Heart right ventricle (tissue), 16 donors: Measurements from ENCODE around the gene DUSP2. TPM values are rescaled to one million over a fixed set of nuclear protein-coding genes. Genes with fewer than 3 reads are reported as not detected.

Experiments used
- ATAC-seq, 8 donors: fragments of 200-7000 bp; cut with Tn5 transposase; one replicate each; pipeline ENCODE4 v1.9.1; 2020; ENCODE audit warnings: mild to moderate bottlenecking in 8 of 8, moderate library complexity in 8 of 8, moderate number of reproducible peaks in 1 of 8
- DNase-seq, 2 donors: peaks; one replicate each; pipeline ENCODE4 v3.0.0-alpha.2; 2020
- H3K27ac ChIP-seq, 10 donors: fragments of 200-600 bp; sonication (generic) in 2 of 10; one replicate each; pipeline versions ENCODE4 v1.5.0 to v1.8.0; 2020 to 2022; ENCODE audit warnings: mild to moderate bottlenecking in 3 of 10
- H3K27me3 ChIP-seq, 7 donors: fragments of 200-600 bp; one replicate each; pipeline ENCODE4 v1.8.0; 2021 to 2022; ENCODE audit warnings: mild to moderate bottlenecking in 2 of 7
- H3K36me3 ChIP-seq, 9 donors: fragments of 200-600 bp; sonication (generic) in 1 of 9; one replicate each; pipeline versions ENCODE4 v1.5.0 to v1.8.0; 2020 to 2022; ENCODE audit warnings: mild to moderate bottlenecking in 2 of 9
- H3K4me1 ChIP-seq, 9 donors: fragments of 200-600 bp; sonication (generic) in 1 of 9; one replicate each; pipeline versions ENCODE4 v1.5.0 to v1.8.0; 2020 to 2022; ENCODE audit warnings: mild to moderate bottlenecking in 4 of 9
- H3K4me3 ChIP-seq, 10 donors: fragments of 200-600 bp; sonication (generic) in 2 of 10; one replicate each; pipeline versions ENCODE4 v1.5.0 to v1.8.0; 2020 to 2022; ENCODE audit warnings: mild to moderate bottlenecking in 7 of 10, moderate library complexity in 2 of 10
- H3K9me3 ChIP-seq, 11 donors: fragments of 200-600 bp in 10 of 11; sonication (generic) in 2 of 11; one replicate each; pipeline versions ENCODE4 v1.5.0 to v1.8.0; 2013 to 2022; ENCODE audit warnings: mild to moderate bottlenecking in 2 of 11, control low read depth in 1 of 11, moderate library complexity in 1 of 11
- WGBS, 2 donors: extraction: QIAGEN DNeasy Blood & Tissue Kit; methylation state at CpG; one replicate each; pipeline ENCODE4 v1.1.7; 2013; ENCODE audit warnings: inconsistent platforms in 1 of 2; 5-methylcytosine and 5-hydroxymethylcytosine counted together
- intact Hi-C, 10 donors: fragments of 100-400 bp; cut with DNase I; formaldehyde crosslinking; loops; one replicate each; pipeline versions ENCODE4 v1.11.1 to v1.14.2; 2022
- polyA plus RNA-seq, 2 donors: library from polyadenylated mRNA; stranded (reverse); fragments of 200-250 nt; gene quantifications; one replicate each; pipeline ENCODE4 v1.2.3, GENCODE V29; 2013
- total RNA-seq, 10 donors: library from RNA; stranded (reverse); fragmentation: NEBNext Ultra II Directional in 3 of 10; extraction: Animal tissue kit (Norgen Biotek cat#: 25700) in 3 of 10; gene quantifications; one replicate each; pipeline versions ENCODE4 v1.2.1 to v1.2.4, GENCODE V29; 2021 to 2023
- TF ChIP-seq, protein P1 (sequence below), 9 donors: fragments of 200-600 bp; sonication (generic) in 2 of 9; IDR thresholded peaks; one replicate each; pipeline versions ENCODE4 v1.5.0 to v1.8.0; 2021 to 2022; ENCODE audit warnings: antibody characterized with exemption in 9 of 9, mild to moderate bottlenecking in 5 of 9, moderate library complexity in 1 of 9
- donor health status: Arrhythmogenic right ventricular cardiomyopathy.
- donor health status: ischemic (EF 13 %, LVEDD 7.1; RV severe dilation, severe dysfunction).
- donor health status: healthy with polysubstance abuse.
- donor health status: DM: no; HTN: yes; CAD: no.
- donor health status: DM: no; HTN: no; CAD: no.
- donor health status: ischemic (EF 25% LVEDD 6.9; RV normal size, moderate dysfunction).
- donor health status: ischemic (EF 25% LVEDD 5.7; RV mildly dilated, moderate dysfunction).
- donor health status: healthy.
- donor health status: DM: yes; HTN: yes; CAD: no.
- donor health status: Ischemic cardiomyopathy.
- donor health status: ischemic (EF 35%, LVEDD 5.7; RV mildly dilated, moderate dysfunction).
- donor health status: nonischemic (EF 11% LVEDD 7.7; RV severe dilation, severe dysfunction).
- donor health status: DM: yes; HTN: yes; CAD: no.
- donor health status: PGD.
- donor health status: ischemic (EF 29% LVEDD 5.4; RV normal size, mild dysfunction).
- donor health status: nonischemic (EF 23%, LVEDD 6.1; RV moderate dilation, normal function).

Gene DUSP2
- total and polyA plus RNA-seq, 12 donors, result 0.61 to 29.1 (median 2.7) TPM

DNA sequence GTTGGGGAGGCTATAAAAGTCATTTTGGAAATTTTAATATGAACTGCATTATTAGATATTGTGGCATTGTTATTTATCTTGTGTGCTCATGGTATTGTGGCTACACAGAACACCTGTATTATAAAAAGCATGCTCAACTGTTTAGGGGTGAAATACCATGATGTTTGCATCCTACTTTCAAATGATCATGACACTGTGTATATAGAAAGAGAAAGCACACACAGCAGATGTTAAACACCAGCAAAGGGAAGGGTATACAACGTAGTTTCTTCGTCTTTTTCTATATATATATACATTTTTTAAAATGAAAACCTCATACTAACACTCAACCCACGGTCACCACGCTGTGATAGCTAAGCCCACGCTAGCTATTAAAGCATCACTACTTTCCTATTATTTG lies 36.3 kb upstream of the DUSP2 start:
- no peak for ATAC-seq
- WGBS, 2 donors, result 82 to 85% methylated on average over 5 of the region's 5 CpGs
- Histone ChIP-seq H3K36me3 (peaks cover 0 to 36% (median 28%) of the 10 kb centered on the region in 9 donors), H3K4me1 (peaks cover 0 to 29% (median 5%) of the 10 kb centered on the region in 9 donors), H3K4me3 (no peak overlapping the region), H3K27ac (no peak overlapping the region), H3K9me3 (no peaks in the 10 kb centered on the region), H3K27me3 (no peaks in the 10 kb centered on the region)
- TF ChIP-seq, protein P1, sequence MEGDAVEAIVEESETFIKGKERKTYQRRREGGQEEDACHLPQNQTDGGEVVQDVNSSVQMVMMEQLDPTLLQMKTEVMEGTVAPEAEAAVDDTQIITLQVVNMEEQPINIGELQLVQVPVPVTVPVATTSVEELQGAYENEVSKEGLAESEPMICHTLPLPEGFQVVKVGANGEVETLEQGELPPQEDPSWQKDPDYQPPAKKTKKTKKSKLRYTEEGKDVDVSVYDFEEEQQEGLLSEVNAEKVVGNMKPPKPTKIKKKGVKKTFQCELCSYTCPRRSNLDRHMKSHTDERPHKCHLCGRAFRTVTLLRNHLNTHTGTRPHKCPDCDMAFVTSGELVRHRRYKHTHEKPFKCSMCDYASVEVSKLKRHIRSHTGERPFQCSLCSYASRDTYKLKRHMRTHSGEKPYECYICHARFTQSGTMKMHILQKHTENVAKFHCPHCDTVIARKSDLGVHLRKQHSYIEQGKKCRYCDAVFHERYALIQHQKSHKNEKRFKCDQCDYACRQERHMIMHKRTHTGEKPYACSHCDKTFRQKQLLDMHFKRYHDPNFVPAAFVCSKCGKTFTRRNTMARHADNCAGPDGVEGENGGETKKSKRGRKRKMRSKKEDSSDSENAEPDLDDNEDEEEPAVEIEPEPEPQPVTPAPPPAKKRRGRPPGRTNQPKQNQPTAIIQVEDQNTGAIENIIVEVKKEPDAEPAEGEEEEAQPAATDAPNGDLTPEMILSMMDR (IDR thresholded peaks at IDR 0.05), result no peak
- intact Hi-C loops, result no loop called here
- DNase-seq, result no peak

DNA sequence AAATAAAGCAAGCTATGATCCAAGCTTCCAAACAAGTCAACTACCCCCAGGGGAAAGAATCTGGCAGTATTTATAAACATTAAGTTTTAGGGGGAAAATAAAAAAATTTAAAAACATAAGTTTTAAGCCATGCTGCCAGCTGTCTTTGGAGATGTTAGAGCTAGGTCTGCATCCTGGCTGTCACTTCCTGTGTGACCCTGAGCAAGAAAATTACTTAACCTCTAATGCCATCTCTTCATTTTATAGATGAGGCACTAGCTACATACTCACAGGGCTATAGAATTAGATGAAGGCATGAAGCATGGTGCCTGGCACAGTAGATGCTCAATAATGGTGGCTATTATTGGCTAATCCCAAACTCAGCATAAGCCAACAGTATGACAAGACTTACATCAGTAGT lies 35.3 kb upstream of the DUSP2 start:
- Histone ChIP-seq H3K4me1 (peaks cover 0 to 31% (median 0%) of the 10 kb centered on the region in 9 donors), H3K4me3 (no peak overlapping the region), H3K27me3 (no peaks in the 10 kb centered on the region), H3K9me3 (no peaks in the 10 kb centered on the region), H3K36me3 (peaks cover 0 to 26% (median 18%) of the 10 kb centered on the region in 9 donors), H3K27ac (no peak overlapping the region)
- intact Hi-C loops, result loop anchor here in 1 of 10 donors (1.0 kb wide), 1 partner anchor 11 kb away; no protein-coding TSS in a partner anchor
- TF ChIP-seq, protein P1 (IDR thresholded peaks at IDR 0.05), result no peak
- DNase-seq (no peak), ATAC-seq (no peak)

DNA sequence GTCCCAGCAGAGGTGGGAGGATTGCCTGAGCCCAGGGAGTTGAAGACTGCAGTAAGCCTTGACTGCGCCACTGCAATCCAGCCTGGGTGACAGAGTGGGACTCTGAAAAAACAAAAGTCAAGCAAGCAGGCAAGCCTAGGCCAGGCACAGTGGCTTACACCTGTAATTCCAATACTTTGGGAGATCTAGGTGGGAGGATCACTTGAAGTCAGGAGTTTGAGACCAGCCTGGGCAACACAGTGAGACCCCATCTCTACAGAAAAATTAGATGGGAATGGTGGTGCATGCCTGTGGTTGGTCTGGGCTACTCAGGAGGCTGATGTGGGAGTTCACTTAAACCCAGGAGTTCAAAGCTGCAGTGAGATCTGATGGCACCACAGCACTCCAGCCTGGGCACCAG lies 34.8 kb upstream of the DUSP2 start:
- H3K36me3 ChIP-seq, result peaks cover 0 to 20% (median 12%) of the 10 kb centered on the region in 9 donors
- H3K27me3 ChIP-seq, result no peaks in the 10 kb centered on the region
- WGBS, 2 donors, result 97 to 100% methylated on average over 1 of the region's 1 CpG
- no peak overlapping the region for H3K27ac ChIP-seq
- TF ChIP-seq, protein P1 (IDR thresholded peaks at IDR 0.05), result no peak
- no peaks in the 10 kb centered on the region for H3K9me3 ChIP-seq
- no peak overlapping the region for H3K4me3 ChIP-seq
- peaks cover 0 to 26% (median 0%) of the 10 kb centered on the region in 9 donors for H3K4me1 ChIP-seq
- intact Hi-C loops, result loop anchor here in 1 of 10 donors (1.0 kb wide), 1 partner anchor 11 kb away; no protein-coding TSS in a partner anchor
- no peak for DNase-seq
- ATAC-seq, result no peak

DNA sequence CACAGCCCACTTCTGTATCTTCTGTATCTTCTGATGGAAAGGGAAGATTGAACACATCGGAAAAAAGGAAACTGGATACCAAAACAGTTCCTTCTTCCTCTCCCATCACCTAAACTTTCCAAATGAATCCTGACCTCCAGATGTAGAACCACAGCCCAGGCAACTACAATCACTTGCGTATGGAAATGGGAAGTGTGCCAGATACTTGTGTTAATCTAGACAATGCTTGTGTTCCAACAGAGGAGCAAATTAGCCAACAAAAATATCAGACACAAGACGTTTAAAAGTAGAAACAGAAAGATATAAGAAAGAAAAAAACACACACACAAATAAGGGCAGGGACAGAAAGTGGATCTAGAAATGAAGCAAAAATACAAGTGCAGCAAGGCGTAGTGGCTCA lies 31.4 kb upstream of the DUSP2 start:
- TF ChIP-seq, protein P1 (IDR thresholded peaks at IDR 0.05), result no peak
- Histone ChIP-seq H3K36me3 (no peaks in the 10 kb centered on the region), H3K4me1 (peaks cover 0 to 20% (median 0%) of the 10 kb centered on the region in 9 donors), H3K27ac (no peak overlapping the region), H3K4me3 (no peak overlapping the region), H3K9me3 (no peaks in the 10 kb centered on the region), H3K27me3 (no peaks in the 10 kb centered on the region)
- ATAC-seq (peak in 1 of 8 donors; percentile 31), DNase-seq (no peak)
- intact Hi-C loops, result loop anchor here in 3 of 10 donors (10.0 kb wide), 1 partner anchor 152 kb away; no protein-coding TSS in a partner anchor
- 36 to 47% methylated on average over 4 of the region's 4 CpGs for WGBS, 2 donors
